GM23338 (cell line): ENCODE data around the gene MED13L. TPM values are rescaled to one million over a fixed set of nuclear protein-coding genes. Genes with fewer than 3 reads are reported as not detected.

Experiments
- ATAC-seq: fragments of 200-7000 bp; cut with Tn5 transposase; 3 replicates; pipeline ENCODE4 v1.9.1; 2020
- DNase-seq: peaks from one replicate; pipeline ENCODE4 v3.0.0-alpha.2; 2015; ENCODE audit warnings: low spot score
- H2AFZ ChIP-seq: fragments of 200-600 bp; sonication (generic); 2 replicates; pipeline ENCODE4 v1.8.0; 2016; ENCODE audit warnings: antibody characterized with exemption, mild to moderate bottlenecking, moderate library complexity
- H3F3A ChIP-seq: fragments of 200-600 bp; sonication (generic); replicated peaks from 2 replicates; pipeline ENCODE4 v1.8.0; 2017; ENCODE audit warnings: antibody characterized with exemption, mixed run types, low read depth
- H3K27ac ChIP-seq: fragments of 200-600 bp; sonication (generic); 2 replicates; pipeline ENCODE4 v1.6.1; 2016; ENCODE audit warnings: low read depth
- H3K27me3 ChIP-seq: fragments of 200-600 bp; sonication (generic); 2 replicates; pipeline ENCODE4 v1.8.0; 2016; ENCODE audit warnings: mild to moderate bottlenecking, mixed run types, moderate library complexity; ENCODE audit not compliant: insufficient read depth
- H3K36me3 ChIP-seq: fragments of 200-600 bp; sonication (generic); 2 replicates; pipeline ENCODE4 v1.8.0; 2016; ENCODE audit warnings: mild to moderate bottlenecking; ENCODE audit not compliant: insufficient read depth
- H3K4me1 ChIP-seq: fragments of 200-600 bp; sonication (generic); 2 replicates; pipeline ENCODE4 v1.8.0; 2016; ENCODE audit warnings: mild to moderate bottlenecking, moderate library complexity; ENCODE audit not compliant: insufficient read depth
- H3K4me2 ChIP-seq: fragments of 200-600 bp; sonication (generic); 2 replicates; pipeline ENCODE4 v1.7.1; 2017; ENCODE audit warnings: mixed run types
- H3K4me3 ChIP-seq: fragments of 200-600 bp; sonication (generic); 2 replicates; pipeline ENCODE4 v1.6.1; 2016; ENCODE audit warnings: mixed run types
- H3K79me2 ChIP-seq: fragments of 200-600 bp; sonication (generic); replicated peaks from 2 replicates; pipeline ENCODE4 v1.8.0; 2017; ENCODE audit warnings: mild to moderate bottlenecking; ENCODE audit not compliant: insufficient read depth
- H3K9me2 ChIP-seq: fragments of 200-600 bp; sonication (generic); 2 replicates; pipeline ENCODE4 v1.8.0; 2017; ENCODE audit not compliant: insufficient read depth
- H4K20me1 ChIP-seq: fragments of 200-600 bp; sonication (generic); replicated peaks from 2 replicates; pipeline ENCODE4 v1.8.0; 2017; ENCODE audit warnings: mild to moderate bottlenecking; ENCODE audit not compliant: insufficient read depth
- H3K27ac Mint-ChIP-seq: 2 replicates; pipeline ENCODE4 v1.8.0; 2020; ENCODE audit warnings: inconsistent platforms, mild to moderate bottlenecking, moderate library complexity, mixed read lengths
- H3K27me3 Mint-ChIP-seq: 3 replicates; pipeline ENCODE4 v1.8.0; 2022; ENCODE audit warnings: low read depth, mild to moderate bottlenecking, moderate library complexity, mixed read lengths, inconsistent platforms; ENCODE audit not compliant: insufficient read depth, poor library complexity
- H3K36me3 Mint-ChIP-seq: 3 replicates; pipeline ENCODE4 v1.8.0; 2021; ENCODE audit warnings: low read depth, mild to moderate bottlenecking, inconsistent platforms, moderate library complexity, mixed read lengths
- H3K4me1 Mint-ChIP-seq: 3 replicates; pipeline ENCODE4 v1.8.0; 2020; ENCODE audit warnings: mild to moderate bottlenecking, inconsistent platforms, mixed read lengths
- H3K4me3 Mint-ChIP-seq: 3 replicates; pipeline ENCODE4 v1.8.0; 2021; ENCODE audit warnings: moderate library complexity, mild to moderate bottlenecking, inconsistent platforms, mixed read lengths
- H3K9me3 Mint-ChIP-seq: 3 replicates; pipeline ENCODE4 v1.8.0; 2020; ENCODE audit warnings: moderate library complexity, mild to moderate bottlenecking, inconsistent platforms, mixed read lengths
- CREB1 ChIP-seq: fragments of 250-450 bp; sonication (Bioruptor Pico); IDR thresholded peaks from 2 replicates; pipeline ENCODE4 v1.5.0; 2020; ENCODE audit warnings: low read depth, mild to moderate bottlenecking, moderate library complexity
- CTCF ChIP-seq, 2 experiments: fragments of 200-600 bp in 1 of 2; sonication (generic) in 1 of 2; conservative IDR thresholded peaks; 2 replicates each; pipeline versions ENCODE4 v1.5.1 to v1.6.1; 2016 to 2017; ENCODE audit warnings: antibody characterized with exemption in 2 of 2, low read depth in 2 of 2, mild to moderate bottlenecking in 2 of 2, moderate library complexity in 1 of 2
- ETS1 ChIP-seq: IDR thresholded peaks from 2 replicates; pipeline ENCODE4 v1.6.1; 2016; ENCODE audit warnings: antibody characterized with exemption
- EZH2 ChIP-seq: fragments of 200-600 bp; sonication (generic); IDR thresholded peaks from one replicate; pipeline ENCODE4 v1.8.0; 2017; ENCODE audit warnings: antibody characterized with exemption, mild to moderate bottlenecking, low read depth; ENCODE audit not compliant: unreplicated experiment
- EZH2phosphoT487 ChIP-seq: fragments of 200-600 bp; sonication (generic); IDR thresholded peaks from one replicate; pipeline ENCODE4 v1.8.1; 2018; ENCODE audit warnings: antibody characterized with exemption; ENCODE audit not compliant: unreplicated experiment
- JUNB ChIP-seq: IDR thresholded peaks from one replicate; pipeline ENCODE4 v1.6.1; 2016; ENCODE audit warnings: antibody characterized with exemption; ENCODE audit not compliant: unreplicated experiment
- NANOG ChIP-seq: IDR thresholded peaks from 2 replicates; pipeline ENCODE4 v1.6.1; 2016; ENCODE audit warnings: antibody characterized with exemption, borderline replicate concordance
- POLR2AphosphoS5 ChIP-seq: IDR thresholded peaks from 2 replicates; pipeline ENCODE4 v1.6.1; 2016; ENCODE audit warnings: antibody characterized with exemption, low read depth
- STAT1 ChIP-seq: IDR thresholded peaks from one replicate; pipeline ENCODE4 v1.6.1; 2016; ENCODE audit warnings: antibody characterized with exemption; ENCODE audit not compliant: unreplicated experiment
- ZNF114 ChIP-seq: fragments of 250-450 bp; sonication (Bioruptor Pico); IDR thresholded peaks from 2 replicates; pipeline ENCODE4 v1.5.0; 2020; ENCODE audit warnings: mild to moderate bottlenecking, moderate library complexity
- ZNF331 ChIP-seq: fragments of 250-450 bp; sonication (Bioruptor Pico); IDR thresholded peaks from 2 replicates; pipeline ENCODE4 v1.5.0; 2020; ENCODE audit warnings: low read depth, mild to moderate bottlenecking, moderate library complexity
- polyA plus RNA-seq: library from polyadenylated mRNA; unstranded; fragments of >200 nt; fragmentation: Nextera tagmentation; extraction: Ambion mirVana; gene quantifications from 2 replicates; pipeline ENCODE4 v1.2.1, GENCODE V29; 2016
- total RNA-seq: library from RNA; depleted of rRNA; stranded (reverse); fragments of >200 nt; shearing (Covaris generic); gene quantifications from 2 replicates; pipeline ENCODE4 v1.2.3, GENCODE V29; 2014
- TF ChIP-seq, protein P1 (sequence below): IDR thresholded peaks from one replicate; pipeline ENCODE4 v1.6.1; 2018; ENCODE audit warnings: antibody characterized with exemption; ENCODE audit not compliant: unreplicated experiment
- TF ChIP-seq, protein P2 (sequence below): fragments of 250-450 bp; sonication (Bioruptor Pico); IDR thresholded peaks from 2 replicates; pipeline ENCODE4 v1.5.0; 2020; ENCODE audit warnings: mild to moderate bottlenecking, moderate library complexity

MED13L gene
- total and polyA plus RNA-seq, 2 experiments from 2014 or later: 20.9 to 73.6 TPM

- Histone ChIP-seq H3K27me3 (no peaks in the 10 kb centered on the region), H2AFZ (no peak overlapping the region), H3F3A (no peaks in the 10 kb centered on the region), H4K20me1 (no peaks in the 10 kb centered on the region), H3K36me3 (peaks cover 3% of the 10 kb centered on the region; the same call in 1 of the 2 replicates), H3K27ac (no peak overlapping the region), H3K9me2 (no peaks in the 10 kb centered on the region), H3K4me1 (no peaks in the 10 kb centered on the region), H3K4me2 (no peak overlapping the region), H3K79me2 (no peaks in the 10 kb centered on the region), H3K4me3 (no peak overlapping the region)
- ATAC-seq (no peak), DNase-seq (no peak)
- H3K36me3 Mint-ChIP-seq: peaks cover 9% of the 10 kb centered on the region; the same call in 2 of the 3 replicates
- no peaks in the 10 kb centered on the region for H3K27me3 Mint-ChIP-seq
- no peak overlapping the region for H3K27ac Mint-ChIP-seq
- no peaks in the 10 kb centered on the region for H3K9me3 Mint-ChIP-seq
- H3K4me1 Mint-ChIP-seq: peaks cover 12% of the 10 kb centered on the region
- H3K4me3 Mint-ChIP-seq: no peak overlapping the region
- TF ChIP-seq ZNF114 (CRISPR knock-in tag) (no peak), EZH2 (no peak), STAT1 (no peak), JUNB (no peak), CREB1 (CRISPR knock-in tag) (no peak), NANOG (no peak), CTCF (conservative IDR thresholded peaks at IDR 0.05; ENCODE audit: low read depth in 2 of 2) (no peak), EZH2phosphoT487 (no peak), ETS1 (no peak), ZNF331 (no peak), POLR2AphosphoS5 (no peak)
- TF ChIP-seq, protein P1, sequence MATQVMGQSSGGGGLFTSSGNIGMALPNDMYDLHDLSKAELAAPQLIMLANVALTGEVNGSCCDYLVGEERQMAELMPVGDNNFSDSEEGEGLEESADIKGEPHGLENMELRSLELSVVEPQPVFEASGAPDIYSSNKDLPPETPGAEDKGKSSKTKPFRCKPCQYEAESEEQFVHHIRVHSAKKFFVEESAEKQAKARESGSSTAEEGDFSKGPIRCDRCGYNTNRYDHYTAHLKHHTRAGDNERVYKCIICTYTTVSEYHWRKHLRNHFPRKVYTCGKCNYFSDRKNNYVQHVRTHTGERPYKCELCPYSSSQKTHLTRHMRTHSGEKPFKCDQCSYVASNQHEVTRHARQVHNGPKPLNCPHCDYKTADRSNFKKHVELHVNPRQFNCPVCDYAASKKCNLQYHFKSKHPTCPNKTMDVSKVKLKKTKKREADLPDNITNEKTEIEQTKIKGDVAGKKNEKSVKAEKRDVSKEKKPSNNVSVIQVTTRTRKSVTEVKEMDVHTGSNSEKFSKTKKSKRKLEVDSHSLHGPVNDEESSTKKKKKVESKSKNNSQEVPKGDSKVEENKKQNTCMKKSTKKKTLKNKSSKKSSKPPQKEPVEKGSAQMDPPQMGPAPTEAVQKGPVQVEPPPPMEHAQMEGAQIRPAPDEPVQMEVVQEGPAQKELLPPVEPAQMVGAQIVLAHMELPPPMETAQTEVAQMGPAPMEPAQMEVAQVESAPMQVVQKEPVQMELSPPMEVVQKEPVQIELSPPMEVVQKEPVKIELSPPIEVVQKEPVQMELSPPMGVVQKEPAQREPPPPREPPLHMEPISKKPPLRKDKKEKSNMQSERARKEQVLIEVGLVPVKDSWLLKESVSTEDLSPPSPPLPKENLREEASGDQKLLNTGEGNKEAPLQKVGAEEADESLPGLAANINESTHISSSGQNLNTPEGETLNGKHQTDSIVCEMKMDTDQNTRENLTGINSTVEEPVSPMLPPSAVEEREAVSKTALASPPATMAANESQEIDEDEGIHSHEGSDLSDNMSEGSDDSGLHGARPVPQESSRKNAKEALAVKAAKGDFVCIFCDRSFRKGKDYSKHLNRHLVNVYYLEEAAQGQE: no peak
- TF ChIP-seq, protein P2, sequence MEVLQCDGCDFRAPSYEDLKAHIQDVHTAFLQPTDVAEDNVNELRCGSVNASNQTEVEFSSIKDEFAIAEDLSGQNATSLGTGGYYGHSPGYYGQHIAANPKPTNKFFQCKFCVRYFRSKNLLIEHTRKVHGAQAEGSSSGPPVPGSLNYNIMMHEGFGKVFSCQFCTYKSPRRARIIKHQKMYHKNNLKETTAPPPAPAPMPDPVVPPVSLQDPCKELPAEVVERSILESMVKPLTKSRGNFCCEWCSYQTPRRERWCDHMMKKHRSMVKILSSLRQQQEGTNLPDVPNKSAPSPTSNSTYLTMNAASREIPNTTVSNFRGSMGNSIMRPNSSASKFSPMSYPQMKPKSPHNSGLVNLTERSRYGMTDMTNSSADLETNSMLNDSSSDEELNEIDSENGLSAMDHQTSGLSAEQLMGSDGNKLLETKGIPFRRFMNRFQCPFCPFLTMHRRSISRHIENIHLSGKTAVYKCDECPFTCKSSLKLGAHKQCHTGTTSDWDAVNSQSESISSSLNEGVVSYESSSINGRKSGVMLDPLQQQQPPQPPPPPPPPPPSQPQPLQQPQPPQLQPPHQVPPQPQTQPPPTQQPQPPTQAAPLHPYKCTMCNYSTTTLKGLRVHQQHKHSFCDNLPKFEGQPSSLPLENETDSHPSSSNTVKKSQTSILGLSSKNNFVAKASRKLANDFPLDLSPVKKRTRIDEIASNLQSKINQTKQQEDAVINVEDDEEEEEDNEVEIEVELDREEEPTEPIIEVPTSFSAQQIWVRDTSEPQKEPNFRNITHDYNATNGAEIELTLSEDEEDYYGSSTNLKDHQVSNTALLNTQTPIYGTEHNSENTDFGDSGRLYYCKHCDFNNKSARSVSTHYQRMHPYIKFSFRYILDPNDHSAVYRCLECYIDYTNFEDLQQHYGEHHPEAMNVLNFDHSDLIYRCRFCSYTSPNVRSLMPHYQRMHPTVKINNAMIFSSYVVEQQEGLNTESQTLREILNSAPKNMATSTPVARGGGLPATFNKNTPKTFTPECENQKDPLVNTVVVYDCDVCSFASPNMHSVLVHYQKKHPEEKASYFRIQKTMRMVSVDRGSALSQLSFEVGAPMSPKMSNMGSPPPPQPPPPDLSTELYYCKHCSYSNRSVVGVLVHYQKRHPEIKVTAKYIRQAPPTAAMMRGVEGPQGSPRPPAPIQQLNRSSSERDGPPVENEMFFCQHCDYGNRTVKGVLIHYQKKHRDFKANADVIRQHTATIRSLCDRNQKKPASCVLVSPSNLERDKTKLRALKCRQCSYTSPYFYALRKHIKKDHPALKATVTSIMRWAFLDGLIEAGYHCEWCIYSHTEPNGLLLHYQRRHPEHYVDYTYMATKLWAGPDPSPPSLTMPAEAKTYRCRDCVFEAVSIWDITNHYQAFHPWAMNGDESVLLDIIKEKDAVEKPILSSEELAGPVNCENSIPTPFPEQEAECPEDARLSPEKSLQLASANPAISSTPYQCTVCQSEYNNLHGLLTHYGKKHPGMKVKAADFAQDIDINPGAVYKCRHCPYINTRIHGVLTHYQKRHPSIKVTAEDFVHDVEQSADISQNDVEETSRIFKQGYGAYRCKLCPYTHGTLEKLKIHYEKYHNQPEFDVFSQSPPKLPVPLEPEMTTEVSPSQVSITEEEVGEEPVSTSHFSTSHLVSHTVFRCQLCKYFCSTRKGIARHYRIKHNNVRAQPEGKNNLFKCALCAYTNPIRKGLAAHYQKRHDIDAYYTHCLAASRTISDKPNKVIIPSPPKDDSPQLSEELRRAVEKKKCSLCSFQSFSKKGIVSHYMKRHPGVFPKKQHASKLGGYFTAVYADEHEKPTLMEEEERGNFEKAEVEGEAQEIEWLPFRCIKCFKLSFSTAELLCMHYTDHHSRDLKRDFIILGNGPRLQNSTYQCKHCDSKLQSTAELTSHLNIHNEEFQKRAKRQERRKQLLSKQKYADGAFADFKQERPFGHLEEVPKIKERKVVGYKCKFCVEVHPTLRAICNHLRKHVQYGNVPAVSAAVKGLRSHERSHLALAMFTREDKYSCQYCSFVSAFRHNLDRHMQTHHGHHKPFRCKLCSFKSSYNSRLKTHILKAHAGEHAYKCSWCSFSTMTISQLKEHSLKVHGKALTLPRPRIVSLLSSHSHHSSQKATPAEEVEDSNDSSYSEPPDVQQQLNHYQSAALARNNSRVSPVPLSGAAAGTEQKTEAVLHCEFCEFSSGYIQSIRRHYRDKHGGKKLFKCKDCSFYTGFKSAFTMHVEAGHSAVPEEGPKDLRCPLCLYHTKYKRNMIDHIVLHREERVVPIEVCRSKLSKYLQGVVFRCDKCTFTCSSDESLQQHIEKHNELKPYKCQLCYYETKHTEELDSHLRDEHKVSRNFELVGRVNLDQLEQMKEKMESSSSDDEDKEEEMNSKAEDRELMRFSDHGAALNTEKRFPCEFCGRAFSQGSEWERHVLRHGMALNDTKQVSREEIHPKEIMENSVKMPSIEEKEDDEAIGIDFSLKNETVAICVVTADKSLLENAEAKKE (CRISPR knock-in tag): no peak
These were observed 277.9 kb downstream of the MED13L start for GRCh38 chr12:115999582-115999981.
